GM19467 (cell line): ENCODE data around the gene LRRC47.
A peak's percentile ranks its signal among the peaks of the same experiment; 100 is the strongest.
"Not testable (repeated sequence)": the region's sequence is repeated elsewhere in the genome, so short reads cannot be mapped to it uniquely, and the experiment has no call there.

ENCODE experiments used
- ATAC-seq: cut with Tn5 transposase; IDR thresholded peaks from one replicate; pipeline ENCODE4 v1.9.1; 2021; ENCODE audit warnings: mild to moderate bottlenecking, moderate library complexity; ENCODE audit not compliant: unreplicated experiment

LRRC47 gene

DNA sequence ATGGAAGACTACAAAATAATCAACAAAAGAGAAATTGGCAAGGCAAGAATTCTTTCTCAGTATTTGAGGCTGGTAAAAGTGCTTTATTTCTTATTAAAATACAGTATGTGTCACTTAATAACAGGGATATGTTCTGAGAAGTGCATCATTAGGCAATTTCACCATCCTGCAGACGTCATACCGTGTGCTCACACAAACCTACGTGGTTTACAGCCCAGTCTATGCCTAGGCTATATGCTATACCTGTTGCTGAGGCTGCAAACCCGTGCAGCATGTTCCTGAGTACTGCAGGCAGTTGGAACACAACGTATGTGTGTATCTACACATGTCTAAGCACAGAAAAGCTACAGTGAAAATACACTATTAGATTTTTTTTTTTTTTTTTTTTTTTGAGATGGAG lies 46.8 kb downstream of the LRRC47 start:
- ATAC-seq = no peak

DNA sequence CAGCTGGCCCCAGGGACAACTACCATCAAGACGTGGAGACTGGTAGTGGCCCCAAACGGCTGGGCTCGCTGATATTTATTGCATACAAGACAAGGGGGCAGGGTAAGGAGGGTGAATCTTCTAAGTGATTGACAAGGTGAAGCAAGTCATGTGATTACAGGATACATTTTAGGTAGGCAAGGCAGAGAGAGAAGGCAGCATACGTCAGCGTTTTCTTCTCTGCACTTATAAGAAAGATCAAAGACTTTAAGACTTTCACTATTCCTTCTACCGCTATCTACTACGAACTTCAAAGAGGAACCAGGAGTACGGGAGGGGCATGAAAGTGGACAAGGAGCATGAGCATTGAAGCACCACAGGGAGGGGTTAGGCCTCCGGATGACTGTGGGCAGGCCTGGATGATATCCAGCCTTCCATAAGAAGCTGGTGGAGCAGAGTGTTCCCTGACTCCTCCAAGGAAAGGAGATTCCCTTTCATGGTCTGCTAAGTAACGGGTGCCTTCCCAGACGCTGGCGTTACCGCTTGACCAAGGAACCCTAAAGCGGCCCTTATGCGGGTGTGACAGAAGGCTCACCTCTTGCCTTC lies 47.9 kb downstream of the LRRC47 start:
- ATAC-seq = not testable (repeated sequence)

DNA sequence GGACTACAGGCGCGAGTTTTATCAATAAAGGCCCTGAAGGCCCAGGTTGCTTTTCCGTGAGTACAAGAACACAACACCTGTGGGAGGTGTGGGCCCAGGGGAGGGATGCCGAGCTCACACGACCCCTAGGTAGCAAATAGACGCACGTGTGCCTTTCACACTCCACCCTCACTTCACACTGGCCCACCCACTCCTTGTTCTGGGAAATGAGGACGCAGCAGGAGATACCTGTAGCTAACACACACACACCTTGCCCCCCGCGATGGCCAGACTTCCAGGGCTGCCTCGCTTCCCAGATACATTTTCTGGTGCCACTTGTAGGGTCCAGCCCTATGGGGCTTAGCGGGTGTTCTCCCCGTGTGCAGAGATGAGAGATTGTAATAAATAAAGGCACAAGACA lies 48.4 kb downstream of the LRRC47 start:
- ATAC-seq = no peak

DNA sequence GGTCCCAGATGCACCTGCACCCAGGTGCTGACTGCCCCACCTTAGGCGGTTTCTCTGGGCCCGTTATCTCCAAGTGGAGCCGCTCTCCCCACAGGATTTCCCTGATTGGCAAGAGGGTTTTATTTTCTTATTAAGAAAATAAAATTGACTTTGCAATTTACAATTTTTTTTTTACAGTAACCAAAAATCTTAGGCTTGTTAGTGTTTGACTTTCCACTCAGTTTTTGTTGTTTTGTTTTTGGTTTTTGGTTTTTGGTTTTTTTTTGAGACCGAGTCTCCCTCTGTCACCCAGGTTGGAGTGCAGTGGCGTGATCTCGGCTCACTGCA lies 48.8 kb downstream of the LRRC47 start:
- no peak for ATAC-seq

DNA sequence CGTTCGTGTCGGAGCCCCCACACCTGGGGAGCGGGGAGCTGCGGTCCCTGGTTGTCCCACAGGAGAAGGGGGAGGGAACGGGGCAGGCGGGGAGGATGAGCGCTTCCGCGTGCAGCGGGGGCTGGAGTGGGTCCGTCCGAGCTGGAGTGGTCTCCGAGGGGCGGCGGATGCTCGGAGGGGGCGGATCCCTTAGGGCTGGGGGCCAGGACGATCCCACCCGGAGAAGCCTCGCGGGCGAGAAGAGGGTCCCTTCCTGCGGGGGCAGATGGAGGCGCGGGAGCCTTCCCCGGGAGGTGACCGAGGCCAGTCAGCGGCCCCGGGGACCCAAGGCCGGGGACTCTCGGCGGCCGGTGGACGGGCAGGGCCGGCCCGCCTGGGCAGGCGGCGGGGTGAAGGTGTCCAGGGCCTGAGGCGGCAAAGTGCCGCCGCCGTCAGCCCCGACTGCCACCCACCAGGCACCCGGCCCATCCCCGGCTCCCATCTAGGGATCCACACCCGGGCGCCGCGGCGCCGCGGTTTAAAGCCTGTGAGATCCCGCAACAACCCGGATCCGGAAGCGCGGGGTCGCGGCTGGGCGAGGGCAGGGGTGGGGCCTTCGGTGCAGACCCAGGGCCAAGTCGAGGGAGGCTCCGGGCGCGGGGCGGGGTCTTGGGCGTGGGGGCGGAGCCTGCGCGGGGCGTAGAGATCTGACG lies 49.3 kb downstream of the LRRC47 start:
- ATAC-seq = peak; percentile 72

DNA sequence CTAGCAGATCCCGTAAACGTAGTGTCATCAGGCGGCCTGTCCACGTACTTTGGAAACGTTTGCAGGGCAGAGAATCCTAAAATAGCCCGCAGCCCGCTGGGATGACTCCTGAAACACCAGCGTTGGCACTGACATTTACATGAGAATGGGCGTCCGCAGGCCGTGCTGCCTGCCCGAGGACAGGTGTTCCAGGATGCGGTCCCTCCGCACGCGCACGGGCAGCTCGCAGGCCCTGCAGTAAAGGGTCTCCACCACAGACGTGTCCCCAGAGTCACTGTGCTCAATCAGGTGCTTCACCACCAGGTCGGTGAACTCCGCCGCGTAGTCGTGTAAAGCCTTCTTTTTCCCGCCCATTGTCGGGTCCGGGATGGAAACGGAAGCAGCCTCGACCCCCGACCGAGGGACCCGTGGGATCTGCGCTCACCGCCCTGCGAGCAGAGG lies 49.9 kb downstream of the LRRC47 start:
- ATAC-seq = no peak

DNA sequence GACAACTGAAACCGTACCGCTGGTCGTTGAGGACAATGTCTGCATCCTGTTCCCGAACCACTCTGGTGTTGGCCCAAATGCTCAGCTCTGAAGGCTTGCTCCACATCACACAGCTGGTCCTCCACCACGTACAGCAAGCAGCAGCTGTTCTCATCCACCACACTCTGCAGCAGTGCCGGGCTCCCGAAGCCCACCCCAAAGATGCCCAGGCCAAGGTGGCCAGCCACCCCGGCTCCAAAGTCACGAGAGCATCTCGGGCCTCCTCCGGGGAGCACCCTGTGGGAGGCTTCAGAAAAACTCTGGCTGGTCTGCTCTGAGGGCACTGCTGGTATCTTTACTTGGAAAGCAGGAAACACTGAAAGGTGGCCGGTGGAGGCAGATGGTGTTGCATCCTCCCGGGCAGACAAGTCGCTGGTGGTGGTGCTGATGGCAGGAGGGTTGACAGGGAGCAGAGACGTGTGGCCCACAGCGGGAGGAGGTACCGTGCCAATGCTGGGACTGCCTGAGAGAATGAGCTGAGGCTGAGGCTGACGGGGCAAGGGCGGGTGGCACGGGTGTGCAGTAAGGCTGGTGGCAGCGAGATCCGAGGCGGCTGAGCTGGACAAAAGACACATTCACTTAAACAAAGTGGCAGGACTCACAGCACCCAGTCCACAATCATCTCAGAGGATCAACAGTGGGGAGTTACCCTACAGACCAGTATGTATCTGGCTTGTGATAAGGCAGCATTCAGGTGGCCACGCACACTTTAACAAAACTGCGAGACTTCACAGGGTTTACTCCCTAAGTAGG lies 50.5 kb downstream of the LRRC47 start:
- no peak for ATAC-seq

DNA sequence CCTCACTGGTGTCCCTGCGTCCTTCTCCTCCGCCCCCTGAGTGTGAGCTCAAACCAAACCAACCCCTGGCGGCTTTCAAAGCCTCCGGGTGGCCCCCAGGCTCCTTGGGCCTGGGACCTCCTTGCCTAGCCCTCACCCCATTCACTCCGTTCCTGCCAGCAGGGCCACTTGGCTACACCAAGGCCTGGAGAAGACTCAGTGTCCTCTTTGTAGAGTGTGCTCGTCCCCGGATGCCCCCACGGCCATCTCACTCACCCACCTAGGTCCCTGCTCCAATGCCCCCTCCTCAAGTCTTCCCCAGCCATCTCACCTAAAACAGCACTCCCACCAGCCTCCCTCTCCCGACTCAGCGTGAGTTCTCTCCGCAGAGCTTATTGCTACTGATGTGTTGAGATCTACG lies 51.2 kb downstream of the LRRC47 start:
- ATAC-seq = no peak

DNA sequence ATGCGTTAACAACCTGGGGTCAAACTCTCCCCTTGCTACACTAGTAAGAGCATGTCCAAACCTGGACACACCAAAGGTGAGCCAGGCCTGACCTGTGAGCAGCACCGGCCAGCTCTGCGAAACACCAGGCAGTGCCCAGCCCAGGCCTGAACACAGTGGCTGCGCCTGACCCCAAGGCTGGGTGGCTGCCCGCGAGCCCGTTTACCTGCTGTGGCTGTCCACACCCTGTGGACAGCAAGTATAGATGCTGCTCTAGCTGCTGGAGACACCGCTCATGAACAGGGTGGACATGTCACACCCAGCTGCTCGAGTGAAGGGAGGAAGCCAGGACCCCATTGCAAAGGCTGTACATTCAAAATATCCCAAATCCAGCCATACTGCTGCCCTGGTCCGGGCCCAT lies 51.7 kb downstream of the LRRC47 start:
- no peak for ATAC-seq

DNA sequence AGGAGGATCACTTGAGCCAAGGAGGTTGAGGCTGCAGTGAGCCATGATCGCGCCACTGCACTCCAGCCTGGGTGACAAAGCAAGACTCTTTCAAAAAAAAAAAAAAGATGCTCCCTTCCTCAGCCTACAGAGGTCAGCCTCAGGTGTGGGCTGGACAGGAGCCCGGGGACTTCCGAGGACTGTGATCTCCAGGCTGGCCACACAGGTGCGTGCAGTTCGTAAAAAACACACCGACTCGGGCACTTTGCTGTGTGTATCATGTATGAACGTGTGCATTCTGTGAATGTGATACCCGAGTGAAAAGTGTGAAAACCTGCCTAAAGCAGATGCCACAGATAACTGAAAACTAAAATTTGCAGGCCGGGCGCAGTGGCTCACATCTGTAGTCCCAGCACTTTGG lies 52.5 kb downstream of the LRRC47 start:
- no peak for ATAC-seq

DNA sequence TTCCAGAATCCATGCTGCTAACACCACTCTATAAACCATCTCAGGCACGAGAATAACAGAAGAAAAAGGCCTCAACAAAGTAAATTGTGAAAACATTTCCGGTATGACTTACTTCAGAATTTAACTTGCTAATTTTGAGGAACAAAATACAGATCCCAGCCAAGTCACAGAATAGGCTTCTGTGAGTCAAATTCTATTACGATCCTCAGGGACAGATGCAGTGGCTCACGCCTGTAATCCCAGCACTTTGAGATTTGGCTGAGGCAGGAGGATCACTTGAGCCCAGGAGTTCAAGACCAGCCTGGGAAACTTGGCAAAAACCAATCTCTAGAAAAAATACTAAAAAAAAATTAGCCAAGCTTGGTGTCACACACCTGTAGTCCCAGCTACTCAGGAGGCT lies 52.9 kb downstream of the LRRC47 start:
- ATAC-seq = no peak

DNA sequence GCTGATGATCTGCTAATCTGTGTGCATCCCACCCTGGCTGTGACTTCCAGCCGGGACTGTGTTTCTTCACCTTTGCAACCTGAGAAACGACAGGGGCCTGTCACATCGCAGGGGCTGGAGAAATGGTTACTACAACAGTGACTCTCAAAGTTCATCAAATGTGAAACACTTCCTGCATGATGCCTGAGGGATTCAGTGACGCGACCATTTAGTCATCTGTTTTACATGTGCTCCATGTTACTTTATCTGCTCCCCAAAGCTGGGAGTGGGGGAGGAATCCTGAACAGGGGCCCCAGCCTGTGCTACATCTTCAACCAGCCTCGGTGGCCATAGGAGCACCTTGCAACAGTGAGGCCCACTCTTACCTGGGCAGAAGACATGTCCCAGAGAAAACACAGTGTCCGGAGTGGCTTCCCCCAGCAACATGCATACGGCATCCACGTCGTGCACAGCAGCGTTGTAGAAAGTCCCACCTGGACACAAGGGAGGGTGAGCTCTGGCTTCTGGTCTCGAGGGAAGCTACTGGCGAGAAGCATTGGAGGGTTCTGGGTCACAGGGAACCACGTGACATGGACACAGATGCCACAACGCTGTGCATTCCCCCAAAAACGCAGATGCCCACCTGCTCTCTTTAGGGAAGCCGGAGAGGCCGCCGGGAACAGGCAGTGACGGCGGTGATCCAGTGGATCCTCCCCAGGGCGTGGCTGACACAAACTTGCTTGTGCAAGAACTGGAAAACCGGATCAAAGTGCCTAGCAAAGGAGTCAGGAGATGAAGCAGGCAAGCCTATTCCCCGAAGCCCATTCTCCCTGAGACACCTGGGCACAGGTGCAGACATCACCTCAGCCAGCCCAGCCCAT lies 53.6 kb downstream of the LRRC47 start:
- ATAC-seq = no peak

DNA sequence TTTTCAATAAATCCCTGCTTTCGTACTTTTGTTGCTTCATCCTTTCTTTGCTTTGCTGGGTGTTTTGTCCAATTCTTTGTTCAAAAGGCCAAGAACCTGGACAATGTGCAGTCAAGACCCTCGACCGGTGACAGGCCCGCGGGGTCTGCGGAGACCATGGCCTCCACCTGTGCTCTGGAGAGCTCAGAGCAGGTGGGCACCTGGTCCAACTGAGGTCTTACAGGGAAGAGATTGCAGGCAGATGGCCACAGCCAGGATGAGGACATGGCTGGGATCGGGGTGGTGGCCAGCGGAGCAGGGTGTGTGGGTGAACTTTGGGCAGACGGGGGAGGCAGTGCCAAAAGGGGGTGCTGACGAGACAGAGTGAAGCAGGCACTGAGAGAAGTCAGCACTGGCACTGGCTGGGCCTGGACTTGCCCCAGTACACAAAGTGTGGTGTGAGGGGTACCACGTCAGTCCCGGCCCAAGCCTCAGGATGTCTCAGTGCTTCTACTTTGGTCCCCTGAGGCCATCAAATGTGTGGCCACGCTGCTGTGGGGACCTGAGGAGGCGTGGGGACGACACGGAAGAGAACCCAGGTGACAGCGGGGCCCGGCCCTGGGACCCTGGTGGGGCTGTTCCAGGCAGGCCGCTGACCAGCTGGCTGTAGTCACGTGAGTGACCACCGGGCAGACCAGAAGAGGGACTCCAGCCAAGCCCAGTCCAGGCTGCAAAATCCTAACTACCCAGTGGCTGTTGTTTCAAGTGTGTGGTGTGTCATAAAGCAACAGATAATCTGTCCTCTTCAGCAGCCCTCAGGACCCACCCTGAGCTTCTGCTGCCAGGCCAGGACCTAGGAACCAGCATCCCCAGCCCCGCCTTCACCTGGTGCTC lies 54.5 kb downstream of the LRRC47 start:
- ATAC-seq = no peak

DNA sequence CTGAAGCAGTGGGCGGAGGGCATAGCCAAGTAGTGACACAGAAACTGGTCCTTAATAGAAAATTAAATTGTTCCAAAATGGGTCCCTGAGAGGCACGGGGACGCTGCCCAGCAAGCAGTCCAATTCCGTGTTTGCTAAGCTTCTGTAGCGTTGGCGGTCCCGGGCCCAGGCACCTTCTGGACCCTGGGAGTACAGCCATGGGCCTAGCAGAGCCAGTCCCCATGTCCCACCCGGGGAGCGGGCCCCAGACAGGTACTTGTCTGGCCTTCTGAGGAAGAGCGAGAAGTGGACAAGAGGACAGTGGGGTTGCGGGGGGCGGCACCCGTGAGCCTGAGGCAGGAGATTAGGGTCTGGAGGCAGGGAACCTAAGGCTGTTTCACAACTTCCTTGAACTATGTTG lies 55.5 kb downstream of the LRRC47 start:
- no peak for ATAC-seq

DNA sequence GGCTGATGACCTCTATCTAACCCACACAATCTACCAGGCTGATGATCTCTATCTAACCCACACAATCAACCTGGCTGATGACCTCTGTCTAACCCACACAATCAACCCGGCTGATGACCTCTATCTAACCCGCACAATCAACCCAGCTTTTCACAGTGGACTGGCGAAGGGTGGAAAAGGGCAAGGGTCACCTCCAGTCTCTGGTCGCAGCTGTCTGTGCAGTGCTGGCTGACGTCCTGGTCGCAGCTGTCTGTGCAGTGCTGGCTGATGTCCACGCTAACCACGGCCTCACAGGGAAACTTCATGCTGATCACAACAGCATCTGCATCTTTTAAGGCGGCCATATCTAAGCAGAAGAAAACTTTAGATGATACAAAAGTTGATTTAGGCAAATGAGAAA lies 56.3 kb downstream of the LRRC47 start:
- no peak for ATAC-seq

DNA sequence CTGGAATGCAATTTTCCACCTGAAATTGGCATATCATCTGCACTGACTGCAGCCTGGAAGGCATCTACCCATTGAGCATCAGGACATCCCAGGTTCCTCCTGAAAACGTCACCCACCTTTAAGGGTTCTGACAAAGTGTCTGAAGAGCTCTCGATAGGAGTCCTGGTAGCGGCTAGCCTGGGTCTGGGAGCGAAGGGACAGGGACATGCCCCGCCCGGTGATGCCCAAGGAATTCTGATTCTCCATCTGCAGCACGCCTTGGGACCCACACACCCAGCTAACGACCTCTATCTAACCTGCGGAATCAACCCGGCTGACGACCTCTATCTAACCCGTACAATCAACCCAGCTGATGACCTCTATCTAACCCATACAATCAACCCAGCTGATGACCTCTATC lies 57.4 kb downstream of the LRRC47 start:
- ATAC-seq = no peak

DNA sequence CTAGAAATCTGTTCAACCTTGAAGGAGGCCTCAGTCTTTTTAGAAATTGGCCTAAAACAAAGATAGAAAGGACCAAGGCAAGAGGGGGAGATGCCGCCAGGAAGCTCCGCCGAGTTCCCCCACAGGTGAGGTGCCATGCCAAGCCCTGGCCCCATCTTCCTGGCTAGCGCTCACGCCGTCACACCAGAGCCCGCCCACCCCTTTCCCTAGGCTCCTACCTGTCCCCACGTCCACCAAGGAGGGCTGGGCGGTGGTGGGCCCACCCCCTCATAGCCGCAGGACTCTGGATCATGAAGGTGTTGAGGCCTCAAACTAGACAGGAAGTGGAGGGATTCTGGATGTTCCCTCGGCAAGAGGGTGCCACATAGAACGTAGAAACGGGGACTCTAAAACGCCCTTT lies 59.6 kb downstream of the LRRC47 start:
- no peak for ATAC-seq

DNA sequence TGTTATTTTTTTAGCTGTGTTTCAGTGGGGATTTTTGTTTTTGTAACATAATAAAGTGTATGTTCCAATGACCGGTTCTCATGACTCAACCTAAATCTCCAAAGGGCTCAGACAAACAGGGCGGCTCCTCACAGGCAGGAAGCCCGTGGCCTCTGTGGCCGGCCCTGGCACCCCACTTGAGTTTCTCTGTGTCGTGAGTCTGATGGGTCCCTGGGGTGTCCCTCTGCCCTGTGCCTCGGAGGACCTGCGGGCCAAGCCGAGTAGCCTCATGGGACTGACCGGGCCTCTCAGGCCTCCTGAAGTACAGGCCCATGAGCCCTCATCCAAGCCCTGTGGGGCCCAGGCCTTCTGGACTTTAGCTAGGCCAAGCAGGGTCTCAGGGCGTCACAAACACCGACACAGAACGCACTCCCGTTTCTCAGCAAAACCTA lies 60.2 kb downstream of the LRRC47 start:
- no peak for ATAC-seq

DNA sequence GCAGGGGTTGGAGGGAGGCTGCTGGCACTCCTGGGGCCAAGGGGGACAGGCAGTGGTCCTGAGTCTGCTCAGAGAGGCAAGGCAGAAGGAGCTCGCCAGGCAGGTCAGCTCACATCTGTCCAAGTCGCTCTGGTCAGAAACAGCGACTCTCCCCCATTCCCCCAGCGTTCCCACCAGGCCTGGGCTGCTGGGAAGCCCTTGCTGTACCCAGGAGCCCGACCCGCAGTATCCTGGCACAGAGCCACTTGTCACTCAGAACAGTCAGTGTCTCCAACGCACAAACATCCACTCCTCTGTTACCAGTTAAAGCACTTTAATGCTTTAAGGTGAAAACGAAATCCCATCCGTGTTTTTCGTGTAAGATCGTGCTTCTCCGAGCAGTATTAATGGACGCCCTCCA lies 60.6 kb downstream of the LRRC47 start:
- ATAC-seq = no peak

DNA sequence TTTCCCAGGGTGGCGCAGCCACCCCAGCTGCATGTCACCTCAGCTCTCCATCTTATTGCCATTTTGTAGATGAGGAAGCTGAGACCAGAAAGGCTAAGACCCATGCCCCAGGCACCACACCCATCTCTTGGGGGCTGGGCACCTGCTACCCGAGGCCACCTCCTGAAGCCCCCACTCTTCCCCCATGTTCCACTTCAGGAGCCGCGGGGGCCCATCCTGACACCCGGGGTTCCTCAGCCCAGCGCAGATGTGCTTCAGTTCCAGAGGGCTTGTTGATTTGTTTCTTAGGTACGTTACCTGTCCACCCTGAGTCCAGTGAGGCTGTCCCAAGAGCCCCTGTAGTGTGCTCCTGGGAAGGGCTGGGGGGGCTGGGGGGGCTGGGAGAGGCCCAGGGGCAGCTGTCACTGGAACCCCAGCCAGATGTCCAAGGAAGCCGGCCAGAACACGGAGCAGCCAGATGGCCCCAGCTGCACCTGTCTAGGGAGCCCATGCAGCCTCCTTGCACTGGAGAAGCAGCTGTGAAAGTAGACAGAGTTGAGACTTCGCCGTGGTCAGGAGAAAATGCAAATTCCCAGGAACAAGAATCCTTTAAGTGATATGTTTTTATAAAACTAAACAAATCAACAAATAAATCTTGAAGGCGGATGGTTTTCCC lies 61.1 kb downstream of the LRRC47 start:
- no peak for ATAC-seq
